ENCODE data around the gene SHB. TPM values are rescaled to one million over a fixed set of nuclear protein-coding genes. Genes with fewer than 3 reads are reported as not detected.

Gene SHB
- total RNA-seq, 4 donors from 2014 or later, result 17.7 to 31.4 (median 24.2) TPM

DNA sequence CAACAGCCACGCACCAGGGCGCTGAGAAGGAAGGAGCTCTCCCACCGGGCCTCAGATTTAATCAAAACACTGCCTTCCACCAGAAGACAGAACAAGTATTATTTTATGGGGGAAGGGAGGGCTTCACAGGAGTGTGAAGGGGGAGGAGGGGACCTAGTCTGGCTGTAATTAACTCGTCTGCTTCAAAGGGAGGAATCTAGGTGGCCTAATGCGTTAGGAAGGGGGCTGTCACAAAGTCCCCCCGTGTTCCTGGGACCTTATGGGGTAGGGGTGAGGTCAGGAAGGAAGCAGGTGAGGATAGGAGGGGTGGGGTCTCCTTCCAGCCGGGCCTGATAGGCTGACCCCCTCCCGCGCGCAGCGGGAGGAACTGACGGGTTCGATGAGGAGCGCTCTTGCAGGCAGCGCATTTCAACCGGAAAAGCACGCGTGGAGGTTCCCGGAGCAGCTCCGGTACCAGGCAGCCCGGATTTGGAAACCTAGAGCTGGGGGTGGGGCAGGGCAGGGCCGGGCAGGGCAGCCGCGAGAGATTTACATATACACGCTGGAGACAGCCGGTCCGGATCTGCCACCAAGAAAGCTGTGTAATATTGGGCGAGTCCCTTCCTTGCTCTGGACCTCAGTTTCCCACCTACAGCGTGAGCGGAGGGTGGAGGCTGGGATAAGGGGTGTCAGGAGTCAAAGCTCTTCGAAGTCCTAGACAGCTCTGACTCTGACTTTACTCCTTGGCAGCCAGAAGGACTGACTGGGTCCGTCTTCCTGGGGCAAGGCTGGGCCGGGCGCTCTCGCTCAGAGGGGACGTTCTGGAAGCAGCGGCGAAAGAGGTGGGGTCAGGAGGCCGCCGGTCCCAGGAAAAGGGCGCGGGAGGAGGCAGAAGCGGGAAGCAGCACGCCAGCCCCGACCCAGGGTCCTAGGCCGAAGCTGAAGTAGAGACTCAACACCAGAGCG, 1.8 kb downstream of the SHB start:
- no peak for DNase-seq
- Histone ChIP-seq H3K4me3 (peak overlapping the region; percentile 77 to 91 (median 91)), H3K27ac (peak overlapping the region; percentile 91 to 97 (median 96)), H3K4me1 (peaks cover 33 to 79% (median 43%) of the 10 kb centered on the region in 3 donors), H3K9me3 (no peaks in the 10 kb centered on the region), H3K27me3 (no peaks in the 10 kb centered on the region), H3K36me3 (no peaks in the 10 kb centered on the region)
- intact Hi-C loops (cut with DNase I), result no loop called here
- 1 to 5% methylated on average over 28 to 31 of the region's 47 CpGs for WGBS, 2 donors
- TF ChIP-seq, protein P1, sequence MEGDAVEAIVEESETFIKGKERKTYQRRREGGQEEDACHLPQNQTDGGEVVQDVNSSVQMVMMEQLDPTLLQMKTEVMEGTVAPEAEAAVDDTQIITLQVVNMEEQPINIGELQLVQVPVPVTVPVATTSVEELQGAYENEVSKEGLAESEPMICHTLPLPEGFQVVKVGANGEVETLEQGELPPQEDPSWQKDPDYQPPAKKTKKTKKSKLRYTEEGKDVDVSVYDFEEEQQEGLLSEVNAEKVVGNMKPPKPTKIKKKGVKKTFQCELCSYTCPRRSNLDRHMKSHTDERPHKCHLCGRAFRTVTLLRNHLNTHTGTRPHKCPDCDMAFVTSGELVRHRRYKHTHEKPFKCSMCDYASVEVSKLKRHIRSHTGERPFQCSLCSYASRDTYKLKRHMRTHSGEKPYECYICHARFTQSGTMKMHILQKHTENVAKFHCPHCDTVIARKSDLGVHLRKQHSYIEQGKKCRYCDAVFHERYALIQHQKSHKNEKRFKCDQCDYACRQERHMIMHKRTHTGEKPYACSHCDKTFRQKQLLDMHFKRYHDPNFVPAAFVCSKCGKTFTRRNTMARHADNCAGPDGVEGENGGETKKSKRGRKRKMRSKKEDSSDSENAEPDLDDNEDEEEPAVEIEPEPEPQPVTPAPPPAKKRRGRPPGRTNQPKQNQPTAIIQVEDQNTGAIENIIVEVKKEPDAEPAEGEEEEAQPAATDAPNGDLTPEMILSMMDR (IDR thresholded peaks at IDR 0.05), result peak in 1 of 6 experiments; percentile 2
- TF ChIP-seq POLR2A (IDR thresholded peaks at IDR 0.05), result peak in 1 of 4 donors; percentile 39

- no peak for TF ChIP-seq POLR2A (IDR thresholded peaks at IDR 0.05)
- TF ChIP-seq, protein P1 (IDR thresholded peaks at IDR 0.05), result peak in 3 of 6 experiments; percentile 35 to 49 (median 45)
- intact Hi-C loops (cut with DNase I), result no loop called here
- peaks cover 35 to 87% (median 43%) of the 10 kb centered on the region in 3 donors for H3K4me1 ChIP-seq
- WGBS, 2 donors, result 21 to 35% methylated on average over 3 to 5 of the region's 7 CpGs
- H3K36me3 ChIP-seq, result no peaks in the 10 kb centered on the region
- H3K9me3 ChIP-seq, result no peaks in the 10 kb centered on the region
- no peaks in the 10 kb centered on the region for H3K27me3 ChIP-seq
- H3K27ac ChIP-seq, result peak overlapping the region; percentile 91 to 97 (median 96)
- no peak for DNase-seq
- H3K4me3 ChIP-seq, result peak overlapping the region; percentile 77 to 91 (median 91)
These were observed 2.7 kb downstream of the SHB start for GRCh38 chr9:38066197-38066913.

GRCh38 chr9:38065369-38066075, 3.5 kb downstream of the SHB start:
- intact Hi-C loops (cut with DNase I), result no loop called here
- DNase-seq, result no peak
- no peaks in the 10 kb centered on the region for H3K36me3 ChIP-seq
- no peaks in the 10 kb centered on the region for H3K9me3 ChIP-seq
- no peak for TF ChIP-seq POLR2A (IDR thresholded peaks at IDR 0.05)
- TF ChIP-seq, protein P1 (IDR thresholded peaks at IDR 0.05), result no peak
- H3K27ac ChIP-seq, result peak overlapping the region; percentile 40 to 97 (median 94)
- peaks cover 37 to 90% (median 50%) of the 10 kb centered on the region in 3 donors for H3K4me1 ChIP-seq
- no peaks in the 10 kb centered on the region for H3K27me3 ChIP-seq
- 49 to 52% methylated on average over 7 to 9 of the region's 9 CpGs for WGBS, 2 donors
- peak overlapping the region in 3 of 4 donors; percentile 77 to 91 (median 91) for H3K4me3 ChIP-seq

GRCh38 chr9:38064842-38065368, 4.1 kb downstream of the SHB start:
- WGBS, 2 donors, result 62 to 72% methylated on average over 4 of the region's 4 CpGs
- Histone ChIP-seq H3K9me3 (no peaks in the 10 kb centered on the region), H3K27me3 (no peaks in the 10 kb centered on the region), H3K36me3 (no peaks in the 10 kb centered on the region), H3K27ac (peak overlapping the region in 3 of 4 donors; percentile 52 to 97 (median 54)), H3K4me3 (peak overlapping the region in 2 of 4 donors; percentile 5 to 91), H3K4me1 (peaks cover 37 to 90% (median 52%) of the 10 kb centered on the region in 3 donors)
- TF ChIP-seq, protein P1 (IDR thresholded peaks at IDR 0.05), result no peak
- TF ChIP-seq POLR2A (IDR thresholded peaks at IDR 0.05), result no peak
- intact Hi-C loops (cut with DNase I), result no loop called here
- no peak for DNase-seq
